Activated T-cell treated with anti-CD3 and anti-CD28 coated beads, Interleukin-2, amount 50 U/mL, for 1 hour (primary cell): Measurements from ENCODE around the gene PPFIBP1.
"Not testable (repeated sequence)": the region's sequence is repeated elsewhere in the genome, so short reads cannot be mapped to it uniquely, and the experiment has no call there.

Experiments used
- DNase-seq: peaks from one replicate; pipeline ENCODE4 v3.0.0-alpha.2; 2020

PPFIBP1 gene

GRCh38 chr12:27595231-27595642 is 71.2 kb downstream of the PPFIBP1 start:
- no peak for DNase-seq

- DNase-seq = not testable (repeated sequence)
These were observed 74.9 kb downstream of the PPFIBP1 start for GRCh38 chr12:27598866-27599265.

- not testable (repeated sequence) for DNase-seq
These were observed 77.2 kb downstream of the PPFIBP1 start for GRCh38 chr12:27601056-27601828.

- no peak for DNase-seq
These were observed 78.5 kb downstream of the PPFIBP1 start for GRCh38 chr12:27602516-27602915.

GRCh38 chr12:27604431-27604830 is 80.4 kb downstream of the PPFIBP1 start:
- DNase-seq = no peak

DNA sequence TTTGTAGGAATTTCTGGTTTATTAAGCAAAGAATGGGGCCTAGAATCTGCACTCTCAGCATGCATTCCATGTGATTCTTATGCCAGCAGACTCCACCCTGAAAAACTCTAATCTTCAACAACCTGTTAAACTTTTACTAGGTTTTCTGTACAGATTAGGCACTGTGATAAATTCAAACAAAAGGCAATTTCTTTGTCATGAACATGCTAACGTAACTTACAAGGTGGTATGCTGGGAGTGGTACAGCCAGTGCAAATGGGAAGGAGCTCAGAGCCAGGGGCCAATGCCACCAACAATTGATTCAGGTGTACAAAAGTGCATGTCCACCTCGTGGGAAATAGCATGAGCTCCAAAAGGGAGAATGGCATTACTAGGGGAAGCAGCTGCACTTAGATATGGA is 83.0 kb downstream of the PPFIBP1 start:
- DNase-seq = no peak

- DNase-seq = no peak
These were observed 83.6 kb downstream of the PPFIBP1 start for GRCh38 chr12:27607591-27607990.

- DNase-seq = no peak
These were observed 84.9 kb downstream of the PPFIBP1 start for GRCh38 chr12:27608890-27609289.

GRCh38 chr12:27610374-27610773 is 86.4 kb downstream of the PPFIBP1 start:
- DNase-seq = no peak

DNA sequence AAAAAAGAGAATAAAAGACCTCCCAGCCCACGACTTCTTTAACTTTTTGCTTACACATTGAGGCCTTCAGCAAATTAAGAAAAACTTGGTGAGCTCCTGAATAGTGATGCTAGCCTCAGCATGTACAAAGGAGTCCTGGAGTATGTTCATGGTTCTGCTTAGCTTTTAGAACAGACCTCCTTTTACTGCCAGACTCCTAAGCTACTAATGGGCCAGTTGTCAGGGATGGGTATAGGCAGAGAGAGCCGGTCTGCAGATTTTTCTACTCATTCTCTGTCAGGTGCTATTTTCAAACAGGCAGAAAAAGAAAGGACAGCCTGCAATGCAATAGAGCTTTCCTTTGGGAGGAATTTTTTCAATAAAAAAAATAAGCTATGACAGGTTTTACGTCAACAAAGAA is 90.4 kb downstream of the PPFIBP1 start:
- no peak for DNase-seq

GRCh38 chr12:27614866-27615265 is 90.9 kb downstream of the PPFIBP1 start:
- no peak for DNase-seq

GRCh38 chr12:27615331-27615891 is 91.4 kb downstream of the PPFIBP1 start:
- DNase-seq = no peak

- no peak for DNase-seq
These were observed 92.5 kb downstream of the PPFIBP1 start for GRCh38 chr12:27616356-27617142.

- no peak for DNase-seq
These were observed 94.8 kb downstream of the PPFIBP1 start for GRCh38 chr12:27618836-27619235.

DNA sequence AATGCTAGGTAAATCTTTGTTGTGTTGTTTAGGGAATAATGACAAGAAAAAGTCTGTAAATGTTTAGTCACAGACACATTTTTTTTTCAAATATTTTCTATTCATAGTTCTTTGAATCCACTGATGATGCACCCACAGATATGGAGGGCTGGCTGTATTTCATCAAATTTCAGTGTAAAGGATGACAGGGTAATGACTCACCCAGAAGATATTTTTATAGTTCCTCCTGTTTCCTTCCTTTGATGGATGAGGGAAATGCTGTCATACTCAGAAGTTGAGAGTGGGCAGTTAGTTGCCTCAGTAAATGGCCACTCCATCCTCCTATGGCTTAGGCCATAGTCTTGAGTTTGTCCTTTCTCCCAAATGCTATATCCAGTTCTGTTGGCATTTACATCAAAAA is 95.3 kb downstream of the PPFIBP1 start:
- DNase-seq = no peak

GRCh38 chr12:27620121-27620520 is 96.1 kb downstream of the PPFIBP1 start:
- no peak for DNase-seq

GRCh38 chr12:27622436-27623195 is 98.6 kb downstream of the PPFIBP1 start:
- no peak for DNase-seq

DNA sequence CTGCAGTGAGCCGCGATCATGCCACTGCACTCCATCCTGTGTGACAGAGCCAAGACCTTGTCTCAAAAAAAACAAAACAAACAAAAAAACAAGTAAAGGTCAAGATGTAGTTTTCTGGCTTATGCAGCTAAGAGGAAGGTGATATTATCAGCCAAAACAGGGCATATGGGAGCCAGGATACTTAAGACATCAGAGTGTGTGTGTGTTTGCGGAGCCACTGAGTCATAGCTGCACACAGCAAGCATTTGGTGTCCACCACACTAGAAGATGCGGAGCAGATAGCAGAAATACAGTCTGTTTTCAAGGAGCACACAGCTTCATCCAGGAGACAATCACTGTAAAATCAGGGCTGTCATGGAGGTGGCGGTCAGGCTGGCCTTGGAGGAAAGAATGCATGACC is 99.6 kb downstream of the PPFIBP1 start:
- no peak for DNase-seq

GRCh38 chr12:27624586-27624985 is 100.6 kb downstream of the PPFIBP1 start:
- DNase-seq = no peak

DNA sequence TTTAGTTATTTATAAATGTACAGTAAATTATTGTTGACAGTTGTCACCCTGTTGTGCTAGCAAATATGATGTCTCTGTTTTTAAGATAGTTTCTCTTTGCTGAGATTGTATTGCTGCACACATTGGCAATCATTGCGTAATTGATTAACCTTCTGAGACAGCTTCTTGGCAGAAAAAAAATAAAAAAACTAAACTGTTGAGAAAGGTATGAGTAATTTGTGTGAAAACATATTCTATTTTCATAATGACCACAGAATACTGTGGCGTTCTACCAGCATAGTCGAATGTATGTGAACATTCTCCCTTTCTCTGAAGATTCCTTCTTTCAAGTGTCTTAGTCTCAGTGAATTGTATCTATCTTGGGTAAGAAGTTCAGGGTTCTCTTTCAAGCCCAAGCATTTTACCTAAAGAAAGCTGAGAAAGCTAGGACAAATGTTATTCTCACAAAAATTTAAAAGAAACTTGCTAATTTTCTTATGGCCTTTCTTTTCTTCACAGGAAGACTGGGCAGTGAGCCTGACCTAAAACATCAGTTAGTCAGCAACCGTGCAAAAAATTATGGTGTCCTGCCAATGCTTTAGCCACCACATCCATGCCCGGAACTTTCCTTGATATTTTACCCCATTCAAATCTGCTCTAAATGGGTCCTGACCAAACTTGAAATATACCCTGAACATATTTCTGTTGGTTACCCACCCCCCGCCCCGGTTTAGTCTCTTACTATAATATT is 103.3 kb downstream of the PPFIBP1 start:
- no peak for DNase-seq

DNA sequence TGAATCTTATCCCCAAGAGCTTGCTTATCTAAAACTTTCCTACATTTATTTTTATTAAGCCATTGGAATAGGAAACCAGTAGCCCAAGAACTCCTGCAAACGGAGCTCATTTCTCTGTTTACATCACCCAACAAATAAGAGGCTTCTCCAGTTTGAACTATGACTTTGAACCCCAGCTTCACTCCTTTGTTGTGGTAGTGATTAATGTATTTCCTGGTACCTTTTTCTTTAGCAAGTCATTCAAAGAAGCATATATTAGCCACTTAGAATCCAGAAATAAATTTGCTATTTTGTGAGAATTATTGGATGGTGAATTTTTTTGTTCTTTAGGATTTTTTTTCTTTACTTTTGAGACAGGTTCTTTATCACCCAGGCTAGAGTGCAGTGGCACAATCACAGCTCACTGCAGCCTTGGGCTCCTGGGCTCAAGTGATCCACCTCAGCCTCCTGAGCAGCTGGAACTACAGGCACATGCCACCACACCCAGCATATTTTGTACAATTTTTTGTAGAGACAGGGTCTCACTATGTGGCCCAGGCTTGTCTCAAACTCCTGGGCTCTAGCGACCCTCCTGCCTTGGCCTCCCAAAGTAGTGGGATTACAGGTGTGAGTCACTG is 104.0 kb downstream of the PPFIBP1 start:
- DNase-seq = not testable (repeated sequence)

- not testable (repeated sequence) for DNase-seq
These were observed 106.2 kb downstream of the PPFIBP1 start for GRCh38 chr12:27630219-27630618.
